Adrenal gland (tissue), 5 donors: ENCODE measurements around the gene TMEM236.

Source experiments
- CTCF ChIP-seq, 6 experiments: fragments of 450-650 bp in 4 of 6; fragments of 200-600 bp in 2 of 6; sonication (generic) in 1 of 6; IDR thresholded peaks; 1 replicate in 5 of 6; 2 replicates in 1 of 6; pipeline versions ENCODE4 v1.5.1 to v1.8.0; 2016 to 2021; ENCODE audit warnings: antibody characterized with exemption in 6 of 6, mild to moderate bottlenecking in 2 of 6, moderate library complexity in 1 of 6
- POLR2A ChIP-seq, 2 donors: fragments of 450-650 bp; IDR thresholded peaks; one replicate each; pipeline ENCODE4 v1.6.1; 2017; ENCODE audit warnings: antibody characterized with exemption in 2 of 2, mild to moderate bottlenecking in 2 of 2, moderate library complexity in 1 of 2
- donor health status: DM: no; HTN: no; CAD: no.

- TF ChIP-seq CTCF (IDR thresholded peaks at IDR 0.05), result no peak
- TF ChIP-seq POLR2A (IDR thresholded peaks at IDR 0.05), result no peak
These were observed 79.3 kb downstream of the TMEM236 start for GRCh38 chr10:17831341-17831740.
